Hepatic stellate cell (primary cell): ENCODE results near the gene ADAMTSL5.
"Not testable (repeated sequence)": the region's sequence is repeated elsewhere in the genome, so short reads cannot be mapped to it uniquely, and the experiment has no call there.

Source experiments
- DNase-seq: peaks from one replicate; pipeline ENCODE4 v3.0.0; 2011; ENCODE audit warnings: low spot score

The ADAMTSL5 gene

GRCh38 chr19:1478934-1479707 is 33.7 kb downstream of the ADAMTSL5 start, which contains the start of gene C19orf25:
C19orf25 (minus strand) TSS chr19:1479215; CDS start chr19:1478903, 312 bp downstream.
- DNase-seq, result peak; percentile 98

GRCh38 chr19:1477056-1477455 is 35.8 kb downstream of the ADAMTSL5 start:
- not testable (repeated sequence) for DNase-seq

GRCh38 chr19:1475751-1476437 is 36.9 kb downstream of the ADAMTSL5 start:
- no peak for DNase-seq

- DNase-seq, result no peak
Measured at GRCh38 chr19:1474765-1475351, 38.0 kb downstream of the ADAMTSL5 start.

DNA sequence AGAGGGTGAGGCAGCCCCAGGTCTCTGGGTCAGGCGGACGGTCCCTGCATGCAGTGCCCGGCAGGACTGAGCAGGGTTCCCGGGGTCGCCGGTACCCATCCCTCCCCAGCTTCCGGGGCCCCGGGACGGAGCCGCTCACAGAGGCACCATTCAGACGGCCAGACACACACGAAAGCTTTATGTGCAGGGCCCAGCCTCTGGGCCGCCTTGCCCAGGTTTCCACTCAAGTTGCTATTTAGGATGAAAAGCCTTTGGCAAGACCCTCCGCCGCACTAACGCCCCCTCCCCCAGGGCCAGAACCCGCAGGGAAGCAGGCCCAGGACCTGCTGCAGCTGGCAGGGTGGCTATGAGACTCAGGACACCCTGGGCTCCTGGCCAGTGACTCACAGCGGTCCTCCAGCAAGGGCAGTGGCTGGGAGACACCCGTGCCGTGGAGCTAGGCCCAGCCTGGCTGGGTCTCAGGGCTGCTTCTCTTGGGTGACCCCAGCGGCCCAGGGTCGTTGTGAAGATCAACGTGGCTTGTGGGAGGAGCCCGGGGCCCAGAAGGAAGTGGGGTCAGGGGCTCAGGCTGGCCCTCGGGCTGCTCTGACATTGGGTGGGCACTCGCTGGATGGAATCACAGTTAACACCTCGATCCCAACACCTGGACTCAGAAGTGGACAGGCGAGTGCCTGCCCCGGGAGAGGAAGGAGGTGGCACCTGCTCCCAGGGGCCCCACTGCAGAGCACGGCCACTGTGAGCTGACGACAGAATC is 38.6 kb downstream of the ADAMTSL5 start:
- peak; percentile 36 for DNase-seq

- DNase-seq, result no peak
Measured at GRCh38 chr19:1473085-1473851, 39.6 kb downstream of the ADAMTSL5 start.

DNA sequence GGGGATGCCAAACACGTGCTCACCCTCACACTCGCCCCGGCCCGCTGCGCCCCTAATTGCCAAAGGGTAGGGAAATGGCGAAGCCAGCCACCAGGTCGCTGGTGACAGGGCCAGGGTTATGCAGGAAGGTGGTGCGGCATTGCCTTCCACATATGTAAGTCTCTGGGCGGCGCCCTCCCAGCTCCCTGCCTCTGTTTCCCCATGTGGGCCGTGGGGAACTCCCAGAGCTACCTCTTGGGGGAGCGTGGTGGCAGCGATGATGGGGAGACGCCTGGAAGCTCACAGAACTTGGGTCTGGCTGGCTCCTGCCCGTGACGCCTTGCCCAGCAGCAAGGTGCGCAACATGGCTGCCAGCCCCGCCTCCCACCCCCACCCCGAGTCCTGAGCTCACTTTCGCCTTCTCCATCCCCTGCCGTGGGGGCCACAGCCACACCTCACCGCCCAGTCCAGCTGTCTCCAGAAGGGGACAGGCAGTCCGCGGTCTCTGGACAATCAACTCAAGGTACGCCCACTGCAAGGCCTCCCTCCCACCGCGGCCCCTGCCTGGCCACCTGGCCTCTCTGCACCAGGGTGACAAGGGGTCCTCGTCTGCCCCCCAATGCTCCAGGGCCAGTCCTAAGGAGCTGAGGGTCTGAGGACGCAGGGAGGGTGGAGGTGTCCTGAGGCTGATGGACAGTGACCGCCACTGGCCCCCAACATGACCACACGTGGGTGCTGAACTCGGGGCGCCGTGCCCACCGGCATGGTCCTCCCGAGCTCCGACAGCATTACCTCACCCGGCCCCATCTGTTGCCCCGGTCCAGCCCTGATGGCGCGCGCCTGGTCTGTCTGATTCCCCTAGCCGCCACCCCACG is 40.4 kb downstream of the ADAMTSL5 start:
- no peak for DNase-seq

GRCh38 chr19:1471515-1472160 is 41.2 kb downstream of the ADAMTSL5 start:
- no peak for DNase-seq

DNA sequence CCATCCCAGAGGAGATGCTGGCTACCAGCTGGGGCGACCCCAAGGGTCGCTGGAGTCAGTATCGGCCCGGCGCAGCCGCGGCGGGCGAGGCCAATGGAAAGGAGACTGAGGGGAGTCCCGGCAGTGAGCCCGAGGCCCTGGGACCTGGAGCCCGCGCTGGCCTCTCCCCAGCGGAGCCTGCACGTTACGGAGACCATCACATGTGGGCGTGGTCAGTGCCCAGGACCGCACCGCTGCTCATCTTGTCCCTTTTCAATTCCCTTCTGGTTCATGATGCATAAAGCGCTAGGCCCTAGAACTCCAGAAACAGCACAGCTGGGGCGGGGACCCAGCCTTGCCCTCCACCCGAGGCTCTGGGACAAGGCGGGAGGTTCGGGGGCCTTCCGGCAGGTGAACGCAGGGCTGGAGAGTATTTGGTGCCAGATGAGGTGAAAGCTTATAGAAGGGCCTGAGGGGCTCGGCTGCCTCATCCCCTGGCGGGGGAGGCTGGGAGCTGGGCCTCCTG is 41.8 kb downstream of the ADAMTSL5 start:
- DNase-seq, result no peak

DNA sequence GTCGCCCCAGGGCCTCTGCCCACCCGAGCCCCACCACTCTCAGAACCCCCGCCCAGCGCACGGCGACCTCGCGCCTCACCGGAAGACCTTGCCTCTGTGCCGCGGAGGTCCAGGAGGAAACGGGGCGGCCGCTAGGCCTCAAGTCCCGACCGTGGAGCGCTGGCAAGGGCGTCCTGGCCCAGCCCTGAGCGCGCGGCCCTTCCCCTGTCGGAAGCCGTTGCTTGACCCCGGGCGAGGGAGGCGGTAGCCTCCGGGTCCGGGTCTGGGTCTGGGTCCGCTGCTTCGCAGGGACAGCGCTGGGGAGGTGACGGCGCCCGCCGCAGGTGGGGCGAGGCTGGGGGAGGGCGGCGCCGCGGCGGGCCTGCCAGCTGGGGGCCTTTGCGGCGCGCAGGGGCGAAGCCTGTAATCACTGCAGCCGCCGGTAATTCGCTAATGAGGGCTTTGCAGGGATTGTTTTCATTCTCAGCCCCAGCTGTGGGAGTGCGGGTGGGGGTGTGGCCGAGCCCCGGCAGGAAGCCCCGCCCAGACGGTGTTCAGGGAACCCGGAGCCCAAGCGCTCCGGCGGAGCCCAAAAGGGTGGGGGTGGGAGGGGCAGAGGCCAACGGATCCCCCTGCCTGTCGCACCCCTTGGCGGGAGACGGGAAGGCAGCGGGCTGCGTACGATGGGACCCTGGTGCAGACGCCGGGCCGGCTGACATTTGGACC is 42.4 kb downstream of the ADAMTSL5 start:
- DNase-seq, result no peak

- DNase-seq, result no peak
Measured at GRCh38 chr19:1470055-1470304, 42.8 kb downstream of the ADAMTSL5 start.

DNA sequence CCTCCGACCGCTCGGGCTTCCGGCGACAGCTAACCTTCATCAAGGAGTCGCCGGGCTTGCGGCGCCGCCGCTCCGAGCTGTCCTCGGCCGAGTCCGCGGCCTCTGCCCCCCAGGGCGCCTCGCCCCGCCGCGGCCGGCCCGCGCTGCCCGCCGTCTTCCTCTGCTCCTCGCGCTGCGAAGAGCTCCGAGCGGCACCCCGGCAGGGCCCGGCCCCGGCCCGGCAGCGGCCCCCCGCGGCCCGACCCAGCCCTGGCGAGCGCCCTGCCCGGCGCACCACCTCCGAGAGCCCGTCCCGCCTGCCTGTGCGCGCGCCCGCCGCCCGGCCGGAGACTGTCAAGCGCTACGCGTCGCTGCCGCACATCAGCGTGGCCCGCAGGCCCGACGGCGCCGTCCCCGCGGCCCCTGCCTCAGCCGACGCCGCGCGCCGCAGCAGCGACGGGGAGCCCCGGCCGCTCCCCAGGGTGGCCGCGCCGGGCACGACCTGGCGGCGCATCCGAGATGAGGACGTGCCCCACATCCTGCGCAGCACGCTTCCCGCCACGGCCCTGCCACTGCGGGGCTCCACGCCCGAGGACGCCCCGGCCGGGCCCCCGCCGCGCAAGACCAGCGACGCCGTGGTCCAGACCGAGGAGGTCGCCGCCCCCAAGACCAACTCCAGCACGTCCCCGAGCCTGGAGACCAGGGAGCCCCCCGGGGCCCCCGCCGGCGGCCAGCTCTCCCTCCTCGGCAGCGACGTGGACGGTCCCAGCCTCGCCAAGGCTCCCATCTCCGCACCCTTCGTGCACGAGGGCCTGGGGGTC is 43.4 kb downstream of the ADAMTSL5 start:
- no peak for DNase-seq

DNA sequence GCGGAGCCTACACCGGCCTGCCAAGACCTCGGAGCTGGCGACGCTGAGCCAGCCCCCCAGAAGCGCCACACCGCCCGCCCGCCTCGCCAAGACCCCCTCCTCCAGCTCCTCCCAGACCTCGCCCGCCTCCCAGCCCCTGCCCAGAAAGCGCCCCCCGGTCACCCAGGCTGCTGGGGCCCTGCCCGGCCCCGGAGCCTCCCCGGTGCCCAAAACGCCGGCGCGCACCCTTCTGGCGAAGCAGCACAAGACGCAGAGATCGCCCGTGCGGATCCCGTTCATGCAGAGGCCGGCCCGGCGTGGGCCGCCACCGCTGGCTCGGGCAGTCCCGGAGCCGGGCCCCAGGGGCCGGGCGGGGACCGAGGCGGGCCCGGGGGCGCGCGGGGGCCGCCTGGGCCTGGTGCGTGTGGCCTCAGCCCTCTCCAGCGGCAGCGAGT is 44.0 kb downstream of the ADAMTSL5 start:
- DNase-seq, result no peak

GRCh38 chr19:1468274-1468820 is 44.5 kb downstream of the ADAMTSL5 start:
- DNase-seq, result no peak

- no peak for DNase-seq
Measured at GRCh38 chr19:1467490-1468273, 45.1 kb downstream of the ADAMTSL5 start.

DNA sequence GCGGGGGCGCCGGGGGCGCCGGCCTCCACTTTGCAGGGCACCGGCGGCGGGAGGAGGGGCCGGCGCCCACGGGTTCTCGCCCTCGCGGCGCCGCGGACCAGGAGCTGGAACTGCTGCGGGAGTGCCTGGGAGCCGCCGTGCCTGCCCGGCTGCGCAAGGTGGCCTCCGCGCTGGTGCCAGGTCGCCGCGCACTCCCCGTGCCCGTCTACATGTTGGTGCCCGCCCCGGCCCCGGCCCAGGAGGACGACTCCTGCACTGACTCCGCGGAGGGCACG is 45.7 kb downstream of the ADAMTSL5 start:
- DNase-seq, result no peak

GRCh38 chr19:1466461-1467214 is 46.2 kb downstream of the ADAMTSL5 start:
- no peak for DNase-seq
